GM12892 (cell line): ENCODE measurements around the gene DNPH1.

Source experiments
- POLR2A ChIP-seq: IDR thresholded peaks from 2 replicates; pipeline ENCODE4 v1.6.1; 2011; ENCODE audit warnings: low read depth, low read length, control low read depth
- POLR2AphosphoS5 ChIP-seq: IDR thresholded peaks from 2 replicates; pipeline ENCODE4 v1.6.1; 2011; ENCODE audit warnings: low read depth, low read length, control low read depth
- TAF1 ChIP-seq: IDR thresholded peaks from 2 replicates; pipeline ENCODE4 v1.6.1; 2011; ENCODE audit warnings: low read depth, mild to moderate bottlenecking, control low read depth, low read length, borderline replicate concordance

DNA sequence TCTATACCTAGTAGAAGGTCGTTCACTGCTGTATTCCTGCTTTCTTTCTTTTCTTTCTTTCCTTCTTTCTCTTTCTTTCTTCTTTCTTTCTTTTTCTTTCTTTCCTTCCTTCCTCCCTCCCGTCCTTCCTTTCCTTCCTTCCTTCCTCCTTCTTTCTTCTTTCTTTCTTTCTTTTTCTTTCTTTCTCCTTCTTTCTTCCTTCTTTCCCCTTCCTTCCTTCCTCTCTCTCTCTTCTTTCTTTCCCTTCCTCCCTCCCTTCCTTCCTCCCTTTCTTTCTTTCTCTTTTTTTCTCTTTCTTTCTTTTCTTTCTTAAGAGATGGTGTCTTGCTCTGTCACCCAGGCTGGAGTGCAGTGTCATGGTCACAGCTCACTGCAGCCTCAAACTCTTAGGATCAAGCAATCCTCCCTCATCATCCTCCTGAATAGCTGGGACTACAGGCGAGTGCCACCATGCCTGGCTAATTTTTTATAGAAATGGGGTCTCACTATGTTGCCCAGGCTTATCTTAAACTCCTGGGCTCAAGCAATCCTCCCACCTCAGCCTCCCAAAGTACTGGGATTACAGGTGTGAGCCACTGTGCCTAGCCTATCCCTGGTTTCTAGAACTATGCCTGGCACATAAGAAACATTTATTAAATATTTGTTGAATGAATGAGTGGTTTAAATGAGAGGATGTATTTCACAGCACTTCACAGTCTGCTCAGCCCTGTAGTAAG lies 2.6 kb upstream of the DNPH1 start:
- no peak for TF ChIP-seq POLR2A
- TF ChIP-seq POLR2AphosphoS5 = no peak
- no peak for TF ChIP-seq TAF1
